Chondrocyte (in vitro differentiated cells): ENCODE data around the gene ZBED4. TPM values are rescaled to one million over a fixed set of nuclear protein-coding genes. Genes with fewer than 3 reads are reported as not detected.

Source experiments
- DNase-seq: peaks from one replicate; pipeline ENCODE4 v3.0.0; 2021; ENCODE audit warnings: mixed read lengths, low spot score
- H3K27ac Mint-ChIP-seq: one replicate; pipeline ENCODE4 v1.8.0; 2021; ENCODE audit warnings: mild to moderate bottlenecking, moderate library complexity, mixed read lengths; ENCODE audit not compliant: unreplicated experiment
- H3K27me3 Mint-ChIP-seq: 2 replicates; pipeline ENCODE4 v1.8.0; 2021; ENCODE audit warnings: low read depth, mixed read lengths
- H3K36me3 Mint-ChIP-seq: 2 replicates; pipeline ENCODE4 v1.8.0; 2021; ENCODE audit warnings: low read depth, mixed read lengths
- H3K4me1 Mint-ChIP-seq: 2 replicates; pipeline ENCODE4 v1.8.0; 2021; ENCODE audit warnings: low read depth, mild to moderate bottlenecking, mixed read lengths
- H3K4me3 Mint-ChIP-seq: one replicate; pipeline ENCODE4 v1.8.0; 2021; ENCODE audit warnings: mild to moderate bottlenecking, moderate library complexity, mixed read lengths; ENCODE audit not compliant: unreplicated experiment
- H3K9me3 Mint-ChIP-seq: 2 replicates; pipeline ENCODE4 v1.8.0; 2021; ENCODE audit warnings: low read depth, mixed read lengths
- CTCF ChIP-seq: fragments of 200-600 bp; sonication (generic); IDR thresholded peaks from 2 replicates; pipeline ENCODE4 v1.5.0; 2021; ENCODE audit warnings: antibody characterized with exemption, mild to moderate bottlenecking, moderate library complexity
- total RNA-seq: library from RNA; stranded (reverse); gene quantifications from 3 replicates; pipeline ENCODE4 v1.2.1, GENCODE V29; 2021

Gene ZBED4
- total RNA-seq, 1 donor from 2014 or later: 17.6 TPM

GRCh38 chr22:49887064-49887451, 33.4 kb downstream of the ZBED4 start:
- peak; percentile 48 for DNase-seq
- Mint-ChIP-seq H3K36me3 (peaks cover 44% of the 10 kb centered on the region), H3K4me1 (peaks cover 22% of the 10 kb centered on the region), H3K4me3 (no peak overlapping the region), H3K9me3 (peaks cover 12% of the 10 kb centered on the region), H3K27me3 (no peaks in the 10 kb centered on the region), H3K27ac (no peak overlapping the region)
- no peak for TF ChIP-seq CTCF

- Mint-ChIP-seq H3K4me1 (peaks cover 17% of the 10 kb centered on the region), H3K27ac (no peak overlapping the region), H3K9me3 (peaks cover 12% of the 10 kb centered on the region), H3K4me3 (no peak overlapping the region), H3K36me3 (peaks cover 44% of the 10 kb centered on the region), H3K27me3 (no peaks in the 10 kb centered on the region)
- DNase-seq: no peak
- TF ChIP-seq CTCF: no peak
Measured at GRCh38 chr22:49887702-49888101, 34.1 kb downstream of the ZBED4 start.

- TF ChIP-seq CTCF: no peak
- peaks cover 12% of the 10 kb centered on the region for H3K9me3 Mint-ChIP-seq
- no peak overlapping the region for H3K4me3 Mint-ChIP-seq
- DNase-seq: no peak
- peaks cover 9% of the 10 kb centered on the region for H3K4me1 Mint-ChIP-seq
- peaks cover 38% of the 10 kb centered on the region for H3K36me3 Mint-ChIP-seq
- H3K27me3 Mint-ChIP-seq: no peaks in the 10 kb centered on the region
- no peak overlapping the region for H3K27ac Mint-ChIP-seq
Measured at GRCh38 chr22:49889071-49889470, 35.4 kb downstream of the ZBED4 start.

- Mint-ChIP-seq H3K27me3 (no peaks in the 10 kb centered on the region), H3K27ac (no peak overlapping the region), H3K4me1 (peaks cover 9% of the 10 kb centered on the region), H3K9me3 (peaks cover 12% of the 10 kb centered on the region), H3K36me3 (peaks cover 27% of the 10 kb centered on the region), H3K4me3 (no peak overlapping the region)
- peak; percentile 49 for DNase-seq
- TF ChIP-seq CTCF: no peak
Measured at GRCh38 chr22:49892226-49892899, 38.7 kb downstream of the ZBED4 start.

- DNase-seq: no peak
- Mint-ChIP-seq H3K27ac (no peak overlapping the region), H3K9me3 (peaks cover 12% of the 10 kb centered on the region), H3K4me1 (peaks cover 9% of the 10 kb centered on the region), H3K4me3 (no peak overlapping the region), H3K36me3 (peaks cover 24% of the 10 kb centered on the region), H3K27me3 (no peaks in the 10 kb centered on the region)
- TF ChIP-seq CTCF: no peak
Measured at GRCh38 chr22:49893025-49893424, 39.4 kb downstream of the ZBED4 start.
